Right lobe of liver (tissue), 4 donors: ENCODE results near the gene SYNPO.

Experiments
- CTCF ChIP-seq, 4 donors: fragments of 200-600 bp in 3 of 4; fragments of 450-650 bp in 1 of 4; IDR thresholded peaks; one replicate each; pipeline versions ENCODE4 v1.5.1 to v1.8.0; 2016 to 2022; ENCODE audit warnings: antibody characterized with exemption in 4 of 4, mild to moderate bottlenecking in 2 of 4
- POLR2A ChIP-seq: fragments of 450-650 bp; IDR thresholded peaks from one replicate; pipeline ENCODE4 v1.6.1; 2017; ENCODE audit warnings: antibody characterized with exemption, mild to moderate bottlenecking
- donor health status: DM: no; HTN: no; CAD: no.
- donor health status: DM: no; HTN: no; CAD: no.
- donor health status: DM: no; HTN: yes; CAD: no.

- no peak for TF ChIP-seq POLR2A
- no peak for TF ChIP-seq CTCF (IDR thresholded peaks at IDR 0.05)
Observed at GRCh38 chr5:150660108-150660831, 19.8 kb downstream of the SYNPO start.
